AG09319 (cell line): ENCODE results near the gene ISG15.

Source experiments
- DNase-seq: peaks from one replicate; pipeline ENCODE4 v3.0.0-alpha.2; 2010; ENCODE audit warnings: low read depth; ENCODE audit errors: extremely low read depth
- TF ChIP-seq, protein P1 (sequence below): IDR thresholded peaks from 2 replicates; pipeline ENCODE4 v1.5.1; 2011; ENCODE audit warnings: low read depth, mild to moderate bottlenecking, inconsistent platforms, low read length, moderate library complexity

The ISG15 gene

DNA sequence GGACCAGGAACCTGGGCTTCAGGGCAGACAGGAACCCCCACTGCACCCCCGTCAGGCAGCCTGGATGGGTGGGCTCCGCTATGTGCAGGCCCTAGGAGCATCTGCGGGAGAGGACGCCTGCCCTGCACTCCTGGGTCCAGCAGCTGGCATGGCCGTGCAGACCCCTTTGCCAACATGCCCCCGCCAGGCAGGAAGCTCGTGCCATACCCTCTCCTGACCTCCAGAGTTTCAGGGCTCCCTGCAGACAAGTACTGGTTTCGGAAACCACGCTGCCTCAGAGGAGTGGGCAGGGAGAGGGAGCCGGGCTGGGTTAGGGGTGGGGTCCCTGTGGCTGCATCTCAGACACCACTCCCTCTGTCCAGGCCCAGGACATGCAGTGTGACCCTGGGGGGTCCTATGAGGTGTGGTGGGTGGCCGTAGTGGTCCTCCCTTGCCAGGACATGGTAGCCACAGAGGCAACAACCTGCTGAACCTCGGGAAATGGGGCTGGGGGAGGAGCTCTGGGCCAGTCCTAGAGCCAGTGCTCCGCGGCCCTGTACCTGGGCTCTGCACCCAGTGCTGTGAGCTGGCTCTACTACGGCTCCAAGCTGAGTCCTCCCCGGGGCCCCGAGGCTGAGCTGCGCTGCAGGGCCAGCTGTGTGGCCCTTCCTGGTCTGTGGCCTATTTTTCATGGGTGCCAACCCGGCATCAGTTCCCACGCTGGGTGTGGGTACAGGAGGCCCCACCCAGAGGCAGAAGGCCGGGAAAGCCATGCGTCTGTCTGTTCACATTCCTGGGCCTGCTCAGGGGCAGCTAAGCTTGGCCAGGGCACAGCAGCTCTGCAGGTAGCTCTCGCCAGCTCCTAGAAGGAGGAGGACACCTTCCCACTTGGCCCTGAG is 45.6 kb upstream of the ISG15 start:
- no peak for DNase-seq

DNA sequence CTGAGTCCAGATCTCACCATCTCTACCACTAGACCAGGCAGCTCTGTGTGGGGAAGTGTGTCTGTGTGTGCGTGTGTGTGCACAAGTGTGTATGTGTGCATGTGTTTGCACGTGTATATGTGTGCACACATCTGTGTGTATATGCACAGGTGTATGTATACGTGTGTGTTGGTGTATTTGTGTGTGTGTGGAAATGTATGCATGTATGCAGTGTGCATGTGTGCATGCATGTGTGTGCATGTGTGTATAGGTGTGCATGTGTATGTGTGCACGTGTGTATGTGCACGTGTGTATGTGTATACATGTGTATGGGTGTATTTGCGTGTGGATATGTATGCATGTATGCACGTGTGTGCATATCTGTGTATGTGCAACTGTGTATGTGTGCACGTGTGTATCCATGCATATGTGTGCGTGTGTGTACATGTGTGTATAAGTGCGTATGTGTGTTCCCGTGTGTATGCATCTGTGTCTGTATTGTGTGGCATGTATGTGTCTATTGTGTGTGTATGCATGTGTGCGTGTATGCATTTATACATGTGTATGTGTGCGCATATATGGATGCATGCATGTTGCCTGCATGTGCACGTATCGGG is 43.9 kb upstream of the ISG15 start:
- TF ChIP-seq, protein P1, sequence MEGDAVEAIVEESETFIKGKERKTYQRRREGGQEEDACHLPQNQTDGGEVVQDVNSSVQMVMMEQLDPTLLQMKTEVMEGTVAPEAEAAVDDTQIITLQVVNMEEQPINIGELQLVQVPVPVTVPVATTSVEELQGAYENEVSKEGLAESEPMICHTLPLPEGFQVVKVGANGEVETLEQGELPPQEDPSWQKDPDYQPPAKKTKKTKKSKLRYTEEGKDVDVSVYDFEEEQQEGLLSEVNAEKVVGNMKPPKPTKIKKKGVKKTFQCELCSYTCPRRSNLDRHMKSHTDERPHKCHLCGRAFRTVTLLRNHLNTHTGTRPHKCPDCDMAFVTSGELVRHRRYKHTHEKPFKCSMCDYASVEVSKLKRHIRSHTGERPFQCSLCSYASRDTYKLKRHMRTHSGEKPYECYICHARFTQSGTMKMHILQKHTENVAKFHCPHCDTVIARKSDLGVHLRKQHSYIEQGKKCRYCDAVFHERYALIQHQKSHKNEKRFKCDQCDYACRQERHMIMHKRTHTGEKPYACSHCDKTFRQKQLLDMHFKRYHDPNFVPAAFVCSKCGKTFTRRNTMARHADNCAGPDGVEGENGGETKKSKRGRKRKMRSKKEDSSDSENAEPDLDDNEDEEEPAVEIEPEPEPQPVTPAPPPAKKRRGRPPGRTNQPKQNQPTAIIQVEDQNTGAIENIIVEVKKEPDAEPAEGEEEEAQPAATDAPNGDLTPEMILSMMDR: no peak
- no peak for DNase-seq

More for the DNA sequence above, 45.6 kb upstream of the ISG15 start:
- TF ChIP-seq, protein P1: no peak

DNA sequence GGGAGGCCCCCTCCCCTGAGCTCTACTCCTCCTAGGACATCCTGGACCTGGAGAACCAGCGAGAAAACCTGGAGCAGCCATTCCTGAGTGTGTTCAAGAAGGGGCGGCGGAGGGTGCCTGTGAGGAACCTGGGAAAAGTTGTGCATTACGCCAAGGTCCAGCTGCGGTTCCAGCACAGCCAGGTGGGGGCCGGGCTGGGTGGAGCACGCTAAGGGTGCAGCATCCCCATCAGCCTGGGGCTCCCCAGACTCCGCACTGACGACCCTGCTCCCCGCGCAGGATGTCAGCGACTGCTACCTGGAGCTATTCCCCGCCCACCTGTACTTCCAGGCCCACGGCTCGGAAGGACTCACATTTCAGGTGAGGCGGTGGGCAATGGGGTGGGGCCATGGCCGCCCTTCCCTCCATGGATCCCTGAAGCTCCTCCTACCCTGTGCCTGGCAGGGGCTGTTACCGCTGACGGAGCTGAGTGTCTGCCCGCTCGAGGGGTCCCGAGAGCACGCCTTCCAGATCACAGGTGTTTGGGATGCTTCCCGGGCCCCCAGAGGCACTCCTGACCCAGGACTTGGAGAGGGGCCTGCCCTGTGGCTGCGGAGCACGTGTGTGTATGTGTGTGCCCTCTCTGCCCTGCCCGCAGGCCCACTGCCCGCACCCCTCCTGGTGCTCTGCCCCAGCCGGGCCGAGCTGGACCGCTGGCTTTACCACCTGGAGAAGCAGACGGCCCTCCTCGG is 42.9 kb upstream of the ISG15 start:
- TF ChIP-seq, protein P1: no peak
- no peak for DNase-seq

DNA sequence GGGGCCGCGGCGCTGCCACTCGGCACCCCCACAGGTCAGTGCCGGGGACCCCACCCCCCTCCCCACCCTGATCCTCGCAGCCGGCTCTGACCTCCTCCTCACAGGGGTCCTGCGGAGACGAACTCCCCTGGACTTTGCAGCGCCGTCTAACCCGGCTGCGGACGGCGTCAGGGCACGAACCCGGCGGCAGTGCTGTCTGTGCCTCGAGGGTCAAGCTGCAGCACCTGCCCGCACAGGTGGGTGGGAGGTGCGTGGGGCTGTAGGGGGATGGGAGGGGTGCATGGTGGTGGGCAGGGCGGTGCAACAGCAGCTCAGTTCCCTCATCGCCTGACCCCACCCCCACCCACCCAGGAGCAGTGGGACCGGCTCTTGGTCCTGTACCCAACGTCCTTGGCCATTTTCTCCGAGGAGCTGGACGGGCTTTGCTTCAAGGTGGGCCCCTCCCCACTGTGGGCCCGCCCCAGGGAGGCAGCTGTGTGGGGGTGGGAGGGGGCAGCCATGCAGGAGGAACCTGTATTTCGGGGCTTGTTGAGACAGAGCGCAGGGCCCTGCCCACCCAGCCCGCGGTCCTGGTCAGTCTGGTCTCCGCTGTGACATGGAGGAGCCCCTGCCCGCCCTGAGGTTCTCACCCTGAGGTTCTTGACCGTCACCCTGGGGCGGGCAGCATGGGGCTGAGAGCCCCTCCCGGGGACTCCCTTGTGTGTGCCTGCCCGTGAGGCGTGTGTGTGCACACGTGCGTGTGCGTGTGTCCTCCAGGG is 42.1 kb upstream of the ISG15 start:
- TF ChIP-seq, protein P1: no peak
- DNase-seq: no peak

DNA sequence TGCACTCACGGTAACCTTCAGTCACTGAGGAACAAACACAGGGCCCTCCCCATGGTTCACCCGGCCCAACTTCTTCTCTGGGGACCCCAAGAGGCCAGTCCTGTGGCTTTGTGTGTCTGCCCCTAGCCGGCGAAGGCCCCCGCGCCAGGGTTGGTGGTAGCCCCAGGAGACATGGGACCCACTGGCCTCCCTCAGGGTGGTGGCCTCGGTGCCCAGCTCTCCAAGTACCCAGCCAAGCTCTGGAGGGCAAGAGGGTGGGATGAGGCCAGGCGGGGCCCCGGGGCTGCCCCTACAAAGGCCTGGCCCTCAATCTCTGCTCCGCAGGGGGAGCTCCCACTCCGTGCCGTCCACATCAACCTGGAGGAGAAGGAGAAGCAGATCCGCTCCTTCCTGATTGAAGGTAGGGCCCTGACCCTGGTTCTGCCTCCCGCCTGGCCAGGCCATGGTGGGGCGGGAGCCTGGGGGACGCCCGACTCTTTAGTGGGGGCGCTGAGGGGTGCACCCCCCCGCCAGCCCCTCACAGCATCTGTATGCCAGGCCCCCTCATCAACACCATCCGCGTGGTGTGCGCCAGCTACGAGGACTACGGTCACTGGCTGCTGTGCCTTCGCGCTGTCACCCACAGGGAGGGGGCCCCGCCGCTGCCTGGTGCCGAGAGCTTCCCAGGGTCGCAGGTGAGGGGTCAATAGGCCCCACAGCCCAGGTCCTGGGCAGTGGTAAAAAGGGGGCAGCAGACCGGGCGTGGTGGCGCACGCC is 41.4 kb upstream of the ISG15 start:
- DNase-seq: no peak
- TF ChIP-seq, protein P1: no peak

DNA sequence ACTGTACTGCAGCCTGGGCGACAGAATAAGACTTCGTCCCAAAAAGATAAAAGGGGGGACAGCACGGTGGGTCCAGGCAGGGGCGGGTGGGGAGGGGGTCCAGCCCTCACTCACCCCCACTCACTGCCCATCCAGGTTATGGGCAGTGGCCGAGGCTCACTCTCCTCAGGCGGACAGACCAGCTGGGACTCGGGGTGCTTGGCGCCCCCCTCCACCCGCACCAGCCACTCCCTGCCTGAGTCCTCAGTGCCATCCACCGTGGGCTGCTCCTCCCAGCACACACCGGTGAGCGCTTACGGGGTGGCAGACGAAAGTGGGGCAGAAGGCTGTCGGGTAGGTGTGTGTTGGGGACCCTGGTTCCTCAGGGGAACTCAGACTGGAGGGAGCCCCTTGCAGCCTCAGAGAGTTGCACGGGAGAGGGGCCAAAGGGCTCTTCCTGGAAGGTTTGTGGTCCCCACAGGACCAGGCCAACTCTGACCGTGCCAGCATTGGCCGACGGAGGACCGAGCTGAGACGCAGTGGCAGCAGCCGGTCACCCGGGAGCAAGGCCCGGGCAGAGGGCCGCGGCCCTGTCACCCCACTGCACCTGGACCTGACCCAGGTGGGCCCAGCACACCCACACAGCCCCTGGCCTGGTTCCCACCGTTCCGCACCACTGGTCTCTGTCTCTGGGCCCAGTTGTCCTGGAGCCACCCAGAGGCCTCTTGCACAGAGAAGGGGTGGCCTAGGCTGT is 40.4 kb upstream of the ISG15 start:
- DNase-seq: no peak
- TF ChIP-seq, protein P1: no peak
